ENCODE data around the gene PTGER1. TPM values are rescaled to one million over a fixed set of nuclear protein-coding genes. Genes with fewer than 3 reads are reported as not detected.

Gene PTGER1
- total and polyA plus RNA-seq, 2 donors (not counting 1 experiment from before 2014, with no cell fraction given), result 0.27 TPM; not detected in 1

GRCh38 chr19:14495672-14496028 is 20.5 kb upstream of the PTGER1 start:
- no peaks in the 10 kb centered on the region for H3K9me3 Mint-ChIP-seq (ENCODE audit: insufficient read depth)
- ATAC-seq (ENCODE audit: low read depth) (no peak), DNase-seq (no peak)
- H3K4me3 Mint-ChIP-seq, result peak overlapping the region; percentile 86
- intact Hi-C loops (cut with micrococcal nuclease), result loop anchor here (1.0 kb wide), 1 partner anchor 23 kb away; the partner anchor contains the start of gene DNAJB1
- no peaks in the 10 kb centered on the region for H3K27me3 ChIP-seq (replicated peaks in 1 of 4; ENCODE audit: control extremely low read depth in 1 of 4, control insufficient read depth in 3 of 4, insufficient read depth in 4 of 4, low read length in 3 of 4)
- TF ChIP-seq EZH2 (IDR thresholded peaks at IDR 0.05; ENCODE audit: borderline replicate concordance, insufficient read depth, low read depth, low read length, poor library complexity, severe bottlenecking) (no peak), CTCF (IDR thresholded peaks at IDR 0.05) (no peak)
- H3K27me3 Mint-ChIP-seq, result no peaks in the 10 kb centered on the region
- no peaks in the 10 kb centered on the region for H4K20me1 ChIP-seq (ENCODE audit: control insufficient read depth, insufficient read depth, low read length, poor library complexity, severe bottlenecking)
- H3K4me1 ChIP-seq (ENCODE audit: control insufficient read depth in 2 of 2, insufficient read depth in 2 of 2, low read length in 2 of 2), result peaks cover 6 to 16% of the 10 kb centered on the region in 2 donors
- H3K9ac ChIP-seq (ENCODE audit: low read length), result peak overlapping the region; percentile 70
- no peaks in the 10 kb centered on the region for H3K36me3 ChIP-seq (replicated peaks in 1 of 2; ENCODE audit: control extremely low read depth in 1 of 2, control insufficient read depth in 1 of 2, extremely low read depth in 1 of 2, insufficient read depth in 2 of 2, low read length in 1 of 2)
- POLR2A ChIA-PET, result interaction anchor here (0.5 to 1.4 kb wide), 3 partner anchors 14 to 549 kb away, joined by 3 to 6 read pairs (median 4); no protein-coding TSS in a partner anchor
- peaks cover 0 to 4% (median 0%) of the 10 kb centered on the region in 3 donors for H3K9me3 ChIP-seq (ENCODE audit: control extremely low read depth in 1 of 3, control insufficient read depth in 2 of 3, insufficient read depth in 1 of 3, low read length in 2 of 3)
- no peaks in the 10 kb centered on the region for H3K79me2 ChIP-seq (ENCODE audit: control insufficient read depth, insufficient read depth, low read length)
- H3K4me3 ChIP-seq (ENCODE audit: control extremely low read depth in 1 of 5, extremely low read depth in 1 of 5, insufficient read depth in 1 of 5, low read depth in 2 of 5, low read length in 4 of 5), result peak overlapping the region in 4 of 5 experiments; percentile 62 to 69 (median 62)
- H3K27ac Mint-ChIP-seq, result peak overlapping the region; percentile 78
- H2AFZ ChIP-seq (ENCODE audit: insufficient read depth, low read depth, low read length, poor library complexity, severe bottlenecking), result peak overlapping the region; percentile 81
- CTCF ChIA-PET, result interaction anchor here (0.6 to 2.4 kb wide), 6 partner anchors 9 to 1992 kb away, joined by 3 to 9 read pairs (median 4); no protein-coding TSS in a partner anchor
- peak overlapping the region in 1 of 2 donors; percentile 19 for H3K27ac ChIP-seq (ENCODE audit: low read length in 2 of 2)
- peaks cover 14% of the 10 kb centered on the region for H3K4me1 Mint-ChIP-seq
- WGBS (ENCODE audit: insufficient coverage), result under 1% methylated on average over 19 of the region's 28 CpGs
- H3K4me2 ChIP-seq (replicated peaks; ENCODE audit: low read depth, low read length, poor library complexity, severe bottlenecking), result peak overlapping the region; percentile 90

- H3K4me2 ChIP-seq (replicated peaks; ENCODE audit: low read depth, low read length, poor library complexity, severe bottlenecking), result peak overlapping the region; percentile 90
- intact Hi-C loops (cut with micrococcal nuclease), result no loop called here
- H3K4me1 Mint-ChIP-seq, result peaks cover 14% of the 10 kb centered on the region
- peak overlapping the region in 1 of 2 donors; percentile 19 for H3K27ac ChIP-seq (ENCODE audit: low read length in 2 of 2)
- H3K9me3 ChIP-seq (ENCODE audit: control extremely low read depth in 1 of 3, control insufficient read depth in 2 of 3, insufficient read depth in 1 of 3, low read length in 2 of 3), result peaks cover 0 to 4% (median 0%) of the 10 kb centered on the region in 3 donors
- peaks cover 6 to 16% of the 10 kb centered on the region in 2 donors for H3K4me1 ChIP-seq (ENCODE audit: control insufficient read depth in 2 of 2, insufficient read depth in 2 of 2, low read length in 2 of 2)
- peak overlapping the region; percentile 81 for H2AFZ ChIP-seq (ENCODE audit: insufficient read depth, low read depth, low read length, poor library complexity, severe bottlenecking)
- ATAC-seq (ENCODE audit: low read depth) (no peak), DNase-seq (no peak)
- ChIA-PET CTCF (interaction anchor here (0.6 to 2.4 kb wide), 5 partner anchors 10 to 405 kb away, joined by 3 to 9 read pairs (median 4); no protein-coding TSS in a partner anchor), POLR2A (interaction anchor here (0.5 to 1.4 kb wide), 4 partner anchors 15 to 548 kb away, joined by 3 to 6 read pairs (median 4); partner anchors contain the start of gene DNAJB1)
- H3K9ac ChIP-seq (ENCODE audit: low read length), result peak overlapping the region; percentile 70
- H3K27ac Mint-ChIP-seq, result peak overlapping the region; percentile 78
- no peak for TF ChIP-seq EZH2 (IDR thresholded peaks at IDR 0.05; ENCODE audit: borderline replicate concordance, insufficient read depth, low read depth, low read length, poor library complexity, severe bottlenecking)
- no peak for TF ChIP-seq CTCF (IDR thresholded peaks at IDR 0.05)
- no peaks in the 10 kb centered on the region for H3K27me3 Mint-ChIP-seq
- 51% methylated on average over 8 of the region's 14 CpGs for whole genome bisulfite sequencing (ENCODE audit: insufficient coverage)
- H3K36me3 ChIP-seq (replicated peaks in 1 of 2; ENCODE audit: control extremely low read depth in 1 of 2, control insufficient read depth in 1 of 2, extremely low read depth in 1 of 2, insufficient read depth in 2 of 2, low read length in 1 of 2), result no peaks in the 10 kb centered on the region
- no peaks in the 10 kb centered on the region for H3K27me3 ChIP-seq (replicated peaks in 1 of 4; ENCODE audit: control extremely low read depth in 1 of 4, control insufficient read depth in 3 of 4, insufficient read depth in 4 of 4, low read length in 3 of 4)
- no peaks in the 10 kb centered on the region for H3K79me2 ChIP-seq (ENCODE audit: control insufficient read depth, insufficient read depth, low read length)
- H3K9me3 Mint-ChIP-seq (ENCODE audit: insufficient read depth), result no peaks in the 10 kb centered on the region
- peak overlapping the region; percentile 86 for H3K4me3 Mint-ChIP-seq
- H3K4me3 ChIP-seq (ENCODE audit: control extremely low read depth in 1 of 5, extremely low read depth in 1 of 5, insufficient read depth in 1 of 5, low read depth in 2 of 5, low read length in 4 of 5), result peak overlapping the region in 4 of 5 experiments; percentile 62 to 69 (median 62)
- no peaks in the 10 kb centered on the region for H4K20me1 ChIP-seq (ENCODE audit: control insufficient read depth, insufficient read depth, low read length, poor library complexity, severe bottlenecking)
Observed at GRCh38 chr19:14494910-14495671, 19.9 kb upstream of the PTGER1 start.
